Astrocyte (in vitro differentiated cells and primary cell): Measurements from ENCODE around the gene HNF1A. TPM values are rescaled to one million over a fixed set of nuclear protein-coding genes. Genes with fewer than 3 reads are reported as not detected.
A peak's percentile ranks its signal among the peaks of the same experiment; 100 is the strongest.

Experiments used
- DNase-seq: peaks from one replicate; pipeline ENCODE4 v3.0.0-alpha.2; 2010; ENCODE audit warnings: low read depth
- FAIRE-seq: peaks from 2 replicates; lab custom pipeline; 2011; peaks lifted over from hg19 to GRCh38; lab: Jason Lieb, UNC
- H2AFZ ChIP-seq: 2 replicates; pipeline ENCODE4 v1.6.0; 2012; ENCODE audit warnings: low read depth, low read length, inconsistent platforms
- H3K27ac ChIP-seq: 2 replicates; pipeline ENCODE4 v1.5.1; 2011; ENCODE audit warnings: low read depth, low read length, inconsistent platforms
- H3K27me3 ChIP-seq: 2 replicates; pipeline ENCODE4 v1.6.0; 2011; ENCODE audit warnings: low read length, inconsistent platforms; ENCODE audit not compliant: insufficient read depth
- H3K36me3 ChIP-seq: 2 replicates; pipeline ENCODE4 v1.5.1; 2011; ENCODE audit warnings: low read length, inconsistent platforms; ENCODE audit not compliant: insufficient read depth
- H3K4me1 ChIP-seq: 2 replicates; pipeline ENCODE4 v1.5.1; 2011; ENCODE audit warnings: low read length, inconsistent platforms; ENCODE audit not compliant: insufficient read depth
- H3K4me2 ChIP-seq: 2 replicates; pipeline ENCODE4 v1.6.0; 2012; ENCODE audit warnings: low read length, inconsistent platforms
- H3K4me3 ChIP-seq: 2 replicates; pipeline ENCODE4 v1.5.1; 2011; ENCODE audit warnings: low read depth, mild to moderate bottlenecking, low read length, inconsistent platforms; ENCODE audit not compliant: insufficient read depth
- H3K79me2 ChIP-seq: 2 replicates; pipeline ENCODE4 v1.6.0; 2012; ENCODE audit warnings: mild to moderate bottlenecking, low read length, inconsistent platforms; ENCODE audit not compliant: insufficient read depth
- H3K9ac ChIP-seq: 2 replicates; pipeline ENCODE4 v1.6.0; 2012; ENCODE audit warnings: mild to moderate bottlenecking, low read length, inconsistent platforms
- H3K9me3 ChIP-seq: 2 replicates; pipeline ENCODE4 v1.5.1; 2012; ENCODE audit warnings: low read depth, mild to moderate bottlenecking, low read length, inconsistent platforms; ENCODE audit not compliant: insufficient read depth
- H4K20me1 ChIP-seq: 2 replicates; pipeline ENCODE4 v1.6.0; 2012; ENCODE audit warnings: low read length, inconsistent platforms; ENCODE audit not compliant: insufficient read depth
- H3K27ac Mint-ChIP-seq: one replicate; pipeline ENCODE4 v1.8.0; 2021; ENCODE audit warnings: mild to moderate bottlenecking, mixed read lengths; ENCODE audit not compliant: unreplicated experiment
- H3K27me3 Mint-ChIP-seq: one replicate; pipeline ENCODE4 v1.8.0; 2021; ENCODE audit warnings: low read depth, mixed read lengths; ENCODE audit not compliant: unreplicated experiment
- H3K36me3 Mint-ChIP-seq: one replicate; pipeline ENCODE4 v1.8.0; 2021; ENCODE audit warnings: low read depth, mixed read lengths; ENCODE audit not compliant: unreplicated experiment
- H3K4me1 Mint-ChIP-seq: one replicate; pipeline ENCODE4 v1.8.0; 2021; ENCODE audit warnings: low read depth, mixed read lengths; ENCODE audit not compliant: unreplicated experiment
- H3K4me3 Mint-ChIP-seq: one replicate; pipeline ENCODE4 v1.8.0; 2021; ENCODE audit warnings: mild to moderate bottlenecking, moderate library complexity, mixed read lengths; ENCODE audit not compliant: unreplicated experiment
- H3K9me3 Mint-ChIP-seq: one replicate; pipeline ENCODE4 v1.8.0; 2021; ENCODE audit warnings: mild to moderate bottlenecking, mixed read lengths; ENCODE audit not compliant: unreplicated experiment
- EZH2 ChIP-seq: IDR thresholded peaks from 2 replicates; pipeline ENCODE4 v1.6.1; 2012; ENCODE audit warnings: mild to moderate bottlenecking, low read length, inconsistent platforms; ENCODE audit not compliant: insufficient read depth
- total RNA-seq: library from RNA; stranded (reverse); gene quantifications from 2 replicates; pipeline ENCODE4 v1.2.1, GENCODE V29; 2021
- TF ChIP-seq, protein P1 (sequence below): IDR thresholded peaks from 2 replicates; pipeline ENCODE4 v1.5.1; 2011; ENCODE audit warnings: low read depth, mild to moderate bottlenecking, inconsistent platforms, low read length, moderate library complexity; ENCODE audit not compliant: insufficient read depth

The HNF1A gene
- total RNA-seq, 1 donor from 2014 or later, result not detected

DNA sequence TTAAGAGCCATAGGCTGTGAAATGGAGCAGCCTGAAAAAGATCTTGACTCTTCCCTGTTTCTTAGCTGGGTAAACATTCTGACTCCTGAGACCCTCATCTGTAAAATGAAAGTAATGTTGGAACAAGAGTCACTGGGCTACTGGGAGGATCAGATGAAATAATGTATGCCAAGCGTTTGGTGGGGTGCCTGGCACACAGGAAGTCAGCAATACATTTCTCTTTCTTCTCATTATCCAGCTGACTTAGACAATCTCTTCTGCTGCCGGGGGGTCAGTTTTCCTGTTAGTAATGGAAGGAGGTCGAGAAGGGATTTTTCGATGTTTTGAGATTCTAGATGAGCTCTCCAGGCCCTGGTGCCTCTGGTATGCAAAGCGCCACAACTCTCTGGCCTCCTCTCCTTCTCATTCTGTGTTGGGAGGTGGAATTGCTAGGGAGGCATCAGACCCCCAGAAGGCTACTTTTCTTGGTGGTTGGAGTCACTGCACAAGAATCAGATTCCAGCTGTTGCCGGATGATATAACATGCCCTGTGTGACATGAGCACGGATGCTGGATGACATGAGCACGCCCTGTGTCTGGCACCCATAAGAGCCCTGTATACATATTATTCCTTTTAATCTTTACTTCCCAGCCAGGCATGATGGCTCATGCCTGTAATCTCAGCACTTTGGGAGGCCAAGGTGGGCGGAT lies 56.4 kb downstream of the HNF1A start:
- Mint-ChIP-seq H3K27ac (peak overlapping the region; percentile 87), H3K4me3 (no peak overlapping the region), H3K9me3 (no peaks in the 10 kb centered on the region), H3K27me3 (peaks cover 5% of the 10 kb centered on the region), H3K36me3 (no peaks in the 10 kb centered on the region), H3K4me1 (peaks cover 16% of the 10 kb centered on the region)
- H3K27me3 ChIP-seq, result no peaks in the 10 kb centered on the region
- DNase-seq, result no peak
- no peaks in the 10 kb centered on the region for H3K9me3 ChIP-seq
- H3K4me3 ChIP-seq, result no peak overlapping the region
- H3K36me3 ChIP-seq, result no peaks in the 10 kb centered on the region
- FAIRE-seq, result no peak
- H3K27ac ChIP-seq, result no peak overlapping the region
- no peaks in the 10 kb centered on the region for H4K20me1 ChIP-seq
- H3K79me2 ChIP-seq, result no peaks in the 10 kb centered on the region
- H2AFZ ChIP-seq, result no peak overlapping the region
- no peak overlapping the region for H3K4me2 ChIP-seq
- no peak overlapping the region for H3K9ac ChIP-seq
- no peak for TF ChIP-seq EZH2
- TF ChIP-seq, protein P1, sequence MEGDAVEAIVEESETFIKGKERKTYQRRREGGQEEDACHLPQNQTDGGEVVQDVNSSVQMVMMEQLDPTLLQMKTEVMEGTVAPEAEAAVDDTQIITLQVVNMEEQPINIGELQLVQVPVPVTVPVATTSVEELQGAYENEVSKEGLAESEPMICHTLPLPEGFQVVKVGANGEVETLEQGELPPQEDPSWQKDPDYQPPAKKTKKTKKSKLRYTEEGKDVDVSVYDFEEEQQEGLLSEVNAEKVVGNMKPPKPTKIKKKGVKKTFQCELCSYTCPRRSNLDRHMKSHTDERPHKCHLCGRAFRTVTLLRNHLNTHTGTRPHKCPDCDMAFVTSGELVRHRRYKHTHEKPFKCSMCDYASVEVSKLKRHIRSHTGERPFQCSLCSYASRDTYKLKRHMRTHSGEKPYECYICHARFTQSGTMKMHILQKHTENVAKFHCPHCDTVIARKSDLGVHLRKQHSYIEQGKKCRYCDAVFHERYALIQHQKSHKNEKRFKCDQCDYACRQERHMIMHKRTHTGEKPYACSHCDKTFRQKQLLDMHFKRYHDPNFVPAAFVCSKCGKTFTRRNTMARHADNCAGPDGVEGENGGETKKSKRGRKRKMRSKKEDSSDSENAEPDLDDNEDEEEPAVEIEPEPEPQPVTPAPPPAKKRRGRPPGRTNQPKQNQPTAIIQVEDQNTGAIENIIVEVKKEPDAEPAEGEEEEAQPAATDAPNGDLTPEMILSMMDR, result no peak
- peaks cover 6% of the 10 kb centered on the region for H3K4me1 ChIP-seq

DNA sequence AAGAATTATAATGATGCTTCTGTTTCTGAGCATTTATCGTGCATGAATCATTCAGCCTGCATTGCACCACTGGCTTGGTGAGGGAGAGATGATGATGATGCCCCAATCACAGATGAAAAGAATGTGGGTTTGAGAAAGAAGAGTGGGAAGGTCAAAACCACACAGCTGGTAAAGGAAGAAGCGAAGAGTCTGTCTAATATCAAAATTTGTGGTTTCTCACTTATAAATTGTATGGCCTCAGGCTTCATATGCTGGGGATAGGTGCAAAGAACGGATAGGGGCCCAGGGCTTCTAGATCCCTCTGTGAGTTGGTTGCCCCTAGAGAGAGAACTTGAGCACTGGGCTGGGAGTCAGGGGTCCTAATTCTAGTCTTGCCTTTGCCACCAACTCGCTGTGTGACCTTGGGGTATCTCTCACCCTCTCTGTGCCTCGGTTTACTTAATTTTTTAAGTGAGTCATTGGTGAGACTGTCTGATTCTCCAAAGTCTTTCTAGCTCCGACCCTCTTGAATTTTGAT lies 58.5 kb downstream of the HNF1A start:
- peaks cover 1% of the 10 kb centered on the region for H3K9me3 Mint-ChIP-seq
- Histone ChIP-seq H3K9me3 (no peaks in the 10 kb centered on the region), H3K36me3 (no peaks in the 10 kb centered on the region), H3K4me1 (peaks cover 6% of the 10 kb centered on the region), H3K79me2 (no peaks in the 10 kb centered on the region), H3K27me3 (no peaks in the 10 kb centered on the region), H3K9ac (no peak overlapping the region), H3K27ac (no peak overlapping the region), H3K4me2 (no peak overlapping the region), H2AFZ (no peak overlapping the region), H3K4me3 (no peak overlapping the region), H4K20me1 (no peaks in the 10 kb centered on the region)
- FAIRE-seq (no peak), DNase-seq (peak; percentile 77)
- peak overlapping the region; percentile 53 for H3K27ac Mint-ChIP-seq
- peaks cover 15% of the 10 kb centered on the region for H3K27me3 Mint-ChIP-seq
- H3K36me3 Mint-ChIP-seq, result no peaks in the 10 kb centered on the region
- no peak for TF ChIP-seq EZH2
- TF ChIP-seq, protein P1, result no peak
- no peak overlapping the region for H3K4me3 Mint-ChIP-seq
- peaks cover 16% of the 10 kb centered on the region for H3K4me1 Mint-ChIP-seq
